ENCODE data around the gene CRYBA2.

- TF ChIP-seq ATF2 (IDR thresholded peaks at IDR 0.05; ENCODE audit: low read length) = 0 out of 2 replicates have a peak, but pooled peaks have one; percentile 25
- 0 out of 2 replicates have a peak, but pooled peaks have one; percentile 48 for TF ChIP-seq TCF12 (IDR thresholded peaks at IDR 0.05; ENCODE audit: low read depth, low read length)
- TF ChIP-seq CTCF (IDR thresholded peaks at IDR 0.05; ENCODE audit: control extremely low read depth in 1 of 3, insufficient read depth in 1 of 3, low read depth in 1 of 3, low read length in 3 of 3) = peak in 2 of 3 experiments; percentile 94; a peak in 3 of 4 replicates
- no peak for TF ChIP-seq CHD2 (IDR thresholded peaks at IDR 0.05; ENCODE audit: low read length)
- no peak for TF ChIP-seq SP2 (IDR thresholded peaks at IDR 0.05; ENCODE audit: low read length)
Observed at GRCh38 chr2:218979846-218980734, 13.1 kb downstream of the CRYBA2 start.
